ENCODE results near the gene DCST2.

The DCST2 gene

DNA sequence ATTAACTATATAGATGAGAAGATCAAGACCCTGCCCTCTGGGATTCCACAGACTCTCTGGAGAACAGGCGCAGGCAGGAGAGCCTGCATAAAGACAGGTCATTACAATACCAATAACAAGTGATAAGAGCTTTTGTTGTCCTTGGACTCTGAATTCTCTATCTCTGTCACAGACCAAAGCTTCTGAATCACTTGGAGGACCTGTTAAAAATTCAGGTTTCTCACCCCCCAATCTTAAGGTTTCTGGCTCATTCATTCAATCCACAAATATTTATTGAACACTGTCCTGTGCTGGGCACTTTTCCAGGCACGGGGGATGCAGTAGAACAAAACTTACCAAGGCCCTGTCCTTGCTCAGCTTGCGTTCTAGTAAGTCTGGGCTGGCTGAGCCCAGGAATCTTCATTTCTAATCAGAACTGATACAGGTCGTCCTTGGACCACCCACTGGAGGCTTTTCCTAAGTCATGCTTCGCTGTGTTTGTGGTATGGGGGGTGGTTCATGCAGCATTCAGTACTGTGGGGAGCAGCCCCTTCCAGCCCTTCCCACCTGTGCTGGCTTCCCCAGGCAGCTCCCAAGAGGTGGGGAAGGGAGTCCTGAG is 31.4 kb upstream of the DCST2 start:
- peaks cover 45% of the 10 kb centered on the region for H3K27me3 ChIP-seq
- no peak overlapping the region for H3K4me3 ChIP-seq (ENCODE audit: low read depth in 1 of 2, low read length in 1 of 2)
- TF ChIP-seq, protein P1, sequence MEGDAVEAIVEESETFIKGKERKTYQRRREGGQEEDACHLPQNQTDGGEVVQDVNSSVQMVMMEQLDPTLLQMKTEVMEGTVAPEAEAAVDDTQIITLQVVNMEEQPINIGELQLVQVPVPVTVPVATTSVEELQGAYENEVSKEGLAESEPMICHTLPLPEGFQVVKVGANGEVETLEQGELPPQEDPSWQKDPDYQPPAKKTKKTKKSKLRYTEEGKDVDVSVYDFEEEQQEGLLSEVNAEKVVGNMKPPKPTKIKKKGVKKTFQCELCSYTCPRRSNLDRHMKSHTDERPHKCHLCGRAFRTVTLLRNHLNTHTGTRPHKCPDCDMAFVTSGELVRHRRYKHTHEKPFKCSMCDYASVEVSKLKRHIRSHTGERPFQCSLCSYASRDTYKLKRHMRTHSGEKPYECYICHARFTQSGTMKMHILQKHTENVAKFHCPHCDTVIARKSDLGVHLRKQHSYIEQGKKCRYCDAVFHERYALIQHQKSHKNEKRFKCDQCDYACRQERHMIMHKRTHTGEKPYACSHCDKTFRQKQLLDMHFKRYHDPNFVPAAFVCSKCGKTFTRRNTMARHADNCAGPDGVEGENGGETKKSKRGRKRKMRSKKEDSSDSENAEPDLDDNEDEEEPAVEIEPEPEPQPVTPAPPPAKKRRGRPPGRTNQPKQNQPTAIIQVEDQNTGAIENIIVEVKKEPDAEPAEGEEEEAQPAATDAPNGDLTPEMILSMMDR (IDR thresholded peaks at IDR 0.05), result no peak
- no peaks in the 10 kb centered on the region for H3K9me3 ChIP-seq
- H3K4me1 ChIP-seq (ENCODE audit: control insufficient read depth in 1 of 2, insufficient read depth in 1 of 2, low read depth in 1 of 2, low read length in 1 of 2), result peaks cover 29 to 36% of the 10 kb centered on the region in 2 experiments
- no peak overlapping the region for H3K27ac ChIP-seq
- peaks cover 18% of the 10 kb centered on the region for H3K36me3 ChIP-seq

DNA sequence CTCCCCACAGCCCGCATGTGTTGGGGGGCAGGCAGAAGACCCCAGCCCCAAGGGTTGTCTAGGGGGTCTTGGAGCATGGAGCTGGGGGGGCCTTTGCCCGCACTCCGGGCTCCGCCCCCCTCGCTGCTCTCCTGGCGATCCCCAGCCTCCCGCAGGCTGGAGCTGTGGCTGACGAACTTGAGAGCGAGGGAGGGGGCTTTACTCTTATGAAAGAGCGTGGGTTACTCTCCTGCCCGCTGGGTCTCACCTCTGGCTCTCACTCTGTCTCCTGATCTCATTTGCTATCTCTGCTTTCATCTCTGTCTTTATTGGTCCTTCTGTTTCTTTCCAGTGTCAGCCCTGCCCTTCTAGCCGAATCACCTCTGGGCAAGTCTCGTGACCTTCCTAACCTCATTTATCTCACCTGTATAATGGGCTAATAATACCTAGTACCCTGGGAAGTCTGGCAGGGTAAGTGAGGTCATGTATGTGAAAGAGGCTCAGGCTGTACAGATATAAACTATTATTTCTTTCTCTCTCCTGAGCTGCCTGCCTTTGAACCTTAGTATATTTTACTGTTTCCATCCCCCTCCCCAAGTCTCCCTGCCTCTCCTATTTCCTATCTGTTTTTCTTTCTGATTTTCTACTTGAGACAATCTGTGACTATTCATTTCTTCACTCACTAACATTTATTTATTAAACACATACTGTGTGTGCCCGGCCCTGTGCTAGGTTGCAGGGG is 30.7 kb upstream of the DCST2 start:
- TF ChIP-seq, protein P1 (IDR thresholded peaks at IDR 0.05), result no peak
- Histone ChIP-seq H3K36me3 (peaks cover 24% of the 10 kb centered on the region), H3K27ac (peak overlapping the region; percentile 92), H3K27me3 (peaks cover 38% of the 10 kb centered on the region), H3K4me3 (ENCODE audit: low read depth in 1 of 2, low read length in 1 of 2) (peak overlapping the region; percentile 75 to 76), H3K4me1 (ENCODE audit: control insufficient read depth in 1 of 2, insufficient read depth in 1 of 2, low read depth in 1 of 2, low read length in 1 of 2) (peaks cover 29 to 36% of the 10 kb centered on the region in 2 experiments), H3K9me3 (no peaks in the 10 kb centered on the region)

DNA sequence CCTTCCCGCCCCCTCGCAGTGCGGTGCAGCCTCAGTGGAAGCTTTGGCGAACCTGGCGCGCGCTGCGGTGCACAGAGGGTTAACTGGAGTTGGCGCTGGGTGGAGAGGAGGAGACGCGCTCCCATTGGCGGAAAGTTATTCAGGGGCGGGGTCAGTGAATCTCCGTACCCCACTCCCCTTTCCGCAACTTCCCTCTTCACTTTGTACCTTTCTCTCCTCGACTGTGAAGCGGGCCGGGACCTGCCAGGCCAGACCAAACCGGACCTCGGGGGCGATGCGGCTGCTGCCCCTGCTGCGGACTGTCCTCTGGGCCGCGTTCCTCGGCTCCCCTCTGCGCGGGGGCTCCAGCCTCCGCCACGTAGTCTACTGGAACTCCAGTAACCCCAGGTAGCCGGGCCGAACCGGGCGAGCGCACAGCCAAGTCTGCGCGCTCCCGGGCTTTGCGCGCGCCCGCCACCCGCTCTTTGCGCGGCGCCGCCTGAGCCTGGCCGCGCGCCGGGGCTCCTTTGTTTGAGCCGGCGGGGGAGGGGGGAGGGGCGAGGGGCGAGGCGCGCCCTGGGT is 30.0 kb upstream of the DCST2 start, which contains the start of gene EFNA4:
Gene EFNA4, plus strand, starts transcription at position 191 of the 561 bp plus-strand sequence. Its CDS starts 84 bp downstream, at position 275.
- H3K4me3 ChIP-seq (ENCODE audit: low read depth in 1 of 2, low read length in 1 of 2), result peak within 1 kb of the TSS; percentile 75 to 76
- peaks cover 32% of the 10 kb centered on the region for H3K27me3 ChIP-seq
- peak within 1 kb of the TSS; percentile 92 for H3K27ac ChIP-seq
- TF ChIP-seq, protein P1 (IDR thresholded peaks at IDR 0.05), result peak; percentile 28
- H3K4me1 ChIP-seq (ENCODE audit: control insufficient read depth in 1 of 2, insufficient read depth in 1 of 2, low read depth in 1 of 2, low read length in 1 of 2), result peaks cover 29 to 36% of the 10 kb centered on the region in 2 experiments
- peaks cover 26% of the 10 kb centered on the region for H3K36me3 ChIP-seq
- no peaks in the 10 kb centered on the region for H3K9me3 ChIP-seq

DNA sequence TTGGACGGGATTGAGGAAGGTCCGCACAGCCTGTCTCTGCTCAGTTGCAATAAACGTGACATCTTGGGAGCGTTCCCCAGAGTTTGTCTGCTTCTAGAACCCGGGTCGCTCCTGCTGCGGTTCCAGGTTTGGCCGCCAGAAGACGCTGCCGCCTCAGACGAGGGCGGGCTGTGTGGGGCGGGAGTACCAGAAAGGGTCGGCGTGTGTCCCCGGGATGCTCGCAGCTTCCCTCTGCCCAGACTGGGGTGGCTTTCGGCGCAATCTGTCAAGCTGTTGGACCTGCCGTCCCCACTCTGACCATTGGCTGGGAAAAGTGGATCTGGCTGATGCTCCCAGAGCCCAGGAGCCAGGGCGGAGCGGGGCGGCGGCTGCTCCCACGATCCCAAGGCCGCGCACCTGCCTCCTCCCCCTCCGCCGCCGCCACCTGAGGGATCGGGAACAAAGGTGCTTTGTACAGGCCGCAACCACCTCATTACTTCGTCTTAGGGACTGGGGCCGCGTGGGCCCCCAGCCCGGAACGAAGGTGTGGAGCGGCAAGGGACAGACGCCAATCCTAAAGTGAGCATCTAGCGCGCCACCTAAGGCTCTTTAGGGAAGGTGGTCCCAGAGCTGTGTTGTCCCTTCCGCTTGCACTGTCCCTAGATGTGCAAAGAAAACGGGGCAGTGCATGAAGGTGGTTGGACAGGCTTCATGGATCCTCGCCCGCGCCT is 29.3 kb upstream of the DCST2 start:
- Histone ChIP-seq H3K4me1 (ENCODE audit: control insufficient read depth in 1 of 2, insufficient read depth in 1 of 2, low read depth in 1 of 2, low read length in 1 of 2) (peaks cover 29 to 36% of the 10 kb centered on the region in 2 experiments), H3K9me3 (no peaks in the 10 kb centered on the region), H3K4me3 (ENCODE audit: low read depth in 1 of 2, low read length in 1 of 2) (peak overlapping the region; percentile 75 to 76), H3K36me3 (peaks cover 33% of the 10 kb centered on the region), H3K27me3 (peaks cover 29% of the 10 kb centered on the region), H3K27ac (peak overlapping the region; percentile 92)
- TF ChIP-seq, protein P1 (IDR thresholded peaks at IDR 0.05), result peak; percentile 64

DNA sequence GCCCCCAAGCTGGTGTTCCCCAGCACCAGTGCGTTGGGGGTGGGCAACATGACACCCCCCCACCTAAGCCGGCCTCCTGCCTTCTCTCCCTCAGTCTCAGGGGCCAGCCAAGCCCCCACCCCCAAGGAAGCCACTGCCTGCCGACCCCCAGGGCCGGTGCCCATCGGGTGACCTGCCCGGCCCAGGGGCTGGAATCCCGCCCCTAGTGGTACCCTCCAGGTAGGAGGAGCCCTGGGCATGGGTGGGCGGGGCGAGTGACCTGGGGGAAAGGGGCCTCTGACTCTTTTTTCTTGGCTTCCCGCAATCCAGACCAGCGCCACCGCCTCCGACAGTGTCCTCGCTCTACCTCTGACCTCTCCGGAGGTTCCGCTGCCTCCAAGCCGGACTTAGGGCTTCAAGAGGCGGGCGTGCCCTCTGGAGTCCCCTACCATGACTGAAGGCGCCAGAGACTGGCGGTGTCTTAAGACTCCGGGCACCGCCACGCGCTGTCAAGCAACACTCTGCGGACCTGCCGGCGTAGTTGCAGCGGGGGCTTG is 28.6 kb upstream of the DCST2 start:
- Histone ChIP-seq H3K27me3 (peaks cover 29% of the 10 kb centered on the region), H3K9me3 (no peaks in the 10 kb centered on the region), H3K4me3 (ENCODE audit: low read depth in 1 of 2, low read length in 1 of 2) (no peak overlapping the region), H3K27ac (no peak overlapping the region), H3K4me1 (ENCODE audit: control insufficient read depth in 1 of 2, insufficient read depth in 1 of 2, low read depth in 1 of 2, low read length in 1 of 2) (peaks cover 29 to 36% of the 10 kb centered on the region in 2 experiments), H3K36me3 (peaks cover 40% of the 10 kb centered on the region)
- TF ChIP-seq, protein P1 (IDR thresholded peaks at IDR 0.05), result no peak
